Measurements from ENCODE around the gene LDLRAD3. TPM values are rescaled to one million over a fixed set of nuclear protein-coding genes. Genes with fewer than 3 reads are reported as not detected.

Gene LDLRAD3
- total and polyA plus RNA-seq, 12 donors, result 5.4 to 16.7 (median 10.2) TPM

DNA sequence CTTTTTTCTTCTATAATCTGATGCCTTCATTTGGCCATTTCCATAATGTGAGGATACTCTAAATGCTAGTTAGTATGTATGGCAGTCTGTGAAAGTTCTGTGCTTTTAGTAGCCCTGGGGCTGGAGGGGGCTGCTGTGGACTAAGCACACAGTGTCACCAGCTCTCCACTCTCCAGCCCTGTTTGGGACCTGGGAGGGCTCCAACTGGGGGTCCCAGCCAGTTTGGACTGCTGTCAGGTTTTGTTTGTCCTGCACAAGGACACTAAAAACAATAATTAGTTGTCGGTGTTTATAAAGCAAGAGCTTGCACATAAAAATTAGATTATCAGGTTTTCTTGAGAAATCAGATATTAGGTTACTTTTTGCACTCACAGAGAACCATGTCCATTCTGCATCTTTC, 103.1 kb downstream of the LDLRAD3 start:
- Histone ChIP-seq H3K4me1 (replicated peaks in 1 of 2) (no peaks in the 10 kb centered on the region), H3K36me3 (replicated peaks in 1 of 2) (no peaks in the 10 kb centered on the region), H3K9me3 (replicated peaks in 1 of 3) (no peaks in the 10 kb centered on the region), H3K27me3 (no peaks in the 10 kb centered on the region), H3K27ac (no peak overlapping the region), H3K4me3 (no peak overlapping the region)
- intact Hi-C loops (cut with DNase I), result loop anchor here in 1 of 2 donors (5.0 kb wide), 1 partner anchor 215 kb away; no protein-coding TSS in a partner anchor
- 46 to 88% (median 65%) methylated on average over 1 of the region's 1 CpG for WGBS, 4 donors
- DNase-seq, result no peak
- TF ChIP-seq POLR2A (IDR thresholded peaks at IDR 0.05), result no peak
- TF ChIP-seq, protein P1, sequence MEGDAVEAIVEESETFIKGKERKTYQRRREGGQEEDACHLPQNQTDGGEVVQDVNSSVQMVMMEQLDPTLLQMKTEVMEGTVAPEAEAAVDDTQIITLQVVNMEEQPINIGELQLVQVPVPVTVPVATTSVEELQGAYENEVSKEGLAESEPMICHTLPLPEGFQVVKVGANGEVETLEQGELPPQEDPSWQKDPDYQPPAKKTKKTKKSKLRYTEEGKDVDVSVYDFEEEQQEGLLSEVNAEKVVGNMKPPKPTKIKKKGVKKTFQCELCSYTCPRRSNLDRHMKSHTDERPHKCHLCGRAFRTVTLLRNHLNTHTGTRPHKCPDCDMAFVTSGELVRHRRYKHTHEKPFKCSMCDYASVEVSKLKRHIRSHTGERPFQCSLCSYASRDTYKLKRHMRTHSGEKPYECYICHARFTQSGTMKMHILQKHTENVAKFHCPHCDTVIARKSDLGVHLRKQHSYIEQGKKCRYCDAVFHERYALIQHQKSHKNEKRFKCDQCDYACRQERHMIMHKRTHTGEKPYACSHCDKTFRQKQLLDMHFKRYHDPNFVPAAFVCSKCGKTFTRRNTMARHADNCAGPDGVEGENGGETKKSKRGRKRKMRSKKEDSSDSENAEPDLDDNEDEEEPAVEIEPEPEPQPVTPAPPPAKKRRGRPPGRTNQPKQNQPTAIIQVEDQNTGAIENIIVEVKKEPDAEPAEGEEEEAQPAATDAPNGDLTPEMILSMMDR (IDR thresholded peaks at IDR 0.05), result no peak

DNA sequence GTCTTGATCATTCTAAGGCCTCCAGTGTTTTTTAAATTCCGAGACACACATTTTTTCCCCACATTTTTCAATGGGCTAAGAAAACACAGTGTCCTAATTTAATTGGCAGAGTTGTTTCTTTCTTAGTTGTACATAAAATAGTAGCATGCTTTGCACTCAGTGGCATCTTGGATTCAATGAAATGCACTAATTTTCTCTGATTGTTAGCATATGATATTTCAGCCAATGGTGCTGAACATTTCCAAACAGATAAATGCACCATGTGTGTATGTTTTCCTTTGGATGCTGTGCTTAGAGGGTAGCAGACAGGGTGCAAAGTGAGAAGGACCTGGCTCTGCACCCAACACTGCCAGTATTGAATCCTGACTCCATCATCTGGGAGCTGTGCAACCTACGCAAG, 103.5 kb downstream of the LDLRAD3 start:
- H3K4me3 ChIP-seq, result no peak overlapping the region
- 88 to 93% (median 92%) methylated on average over 2 of the region's 2 CpGs for WGBS, 4 donors

DNA sequence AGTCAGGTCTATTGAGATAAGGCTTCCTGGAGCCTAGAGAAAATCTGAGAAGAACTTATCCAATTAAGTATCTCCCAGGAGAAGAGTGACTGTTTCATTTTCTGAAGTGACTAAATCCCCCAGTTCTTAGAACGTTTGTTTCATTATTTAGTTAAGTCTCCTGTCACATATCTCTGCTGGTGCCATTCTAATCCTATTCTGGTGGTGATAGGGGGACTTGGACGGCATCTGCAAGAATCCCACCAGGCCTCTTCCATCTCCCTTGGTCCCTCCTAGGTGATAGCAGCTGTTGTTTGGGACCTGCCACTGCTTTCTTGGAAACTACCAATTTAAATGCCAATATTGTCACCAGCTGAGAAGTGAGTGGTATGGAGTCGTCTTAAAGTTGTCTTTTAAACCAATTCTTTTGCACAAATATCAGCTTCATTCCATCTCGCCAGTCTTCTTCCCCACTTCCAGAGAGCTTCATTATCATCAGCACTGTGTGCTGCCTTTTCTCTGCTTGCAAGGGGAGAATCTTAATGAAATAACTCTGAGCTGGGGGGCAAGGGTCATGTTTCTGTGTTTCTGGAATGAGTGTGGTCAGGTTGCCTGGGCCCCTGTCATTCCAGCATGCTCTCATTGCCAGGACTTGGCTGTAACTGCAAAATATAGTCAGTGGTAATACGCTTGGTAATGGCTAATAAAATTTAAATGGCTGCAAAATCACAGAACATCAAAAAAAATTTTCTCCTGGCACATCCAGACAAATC, 104.8 kb downstream of the LDLRAD3 start:
- no peaks in the 10 kb centered on the region for H3K4me1 ChIP-seq (replicated peaks in 1 of 2)
- no peaks in the 10 kb centered on the region for H3K9me3 ChIP-seq (replicated peaks in 1 of 3)
- intact Hi-C loops (cut with DNase I), result loop anchor here in 1 of 2 donors (5.0 kb wide), 1 partner anchor 214 kb away; no protein-coding TSS in a partner anchor
- no peaks in the 10 kb centered on the region for H3K36me3 ChIP-seq (replicated peaks in 1 of 2)
- no peak for TF ChIP-seq POLR2A (IDR thresholded peaks at IDR 0.05)
- TF ChIP-seq, protein P1 (IDR thresholded peaks at IDR 0.05), result no peak
- no peak overlapping the region for H3K27ac ChIP-seq
- H3K27me3 ChIP-seq, result no peaks in the 10 kb centered on the region
- DNase-seq, result no peak
- H3K4me3 ChIP-seq, result no peak overlapping the region
- WGBS, 4 donors, result 85 to 94% (median 88%) methylated on average over 5 of the region's 5 CpGs

More for the DNA sequence above, 103.5 kb downstream of the LDLRAD3 start:
- no peaks in the 10 kb centered on the region for H3K4me1 ChIP-seq (replicated peaks in 1 of 2)
- intact Hi-C loops (cut with DNase I), result loop anchor here in 1 of 2 donors (5.0 kb wide), 1 partner anchor 215 kb away; no protein-coding TSS in a partner anchor
- H3K36me3 ChIP-seq (replicated peaks in 1 of 2), result no peaks in the 10 kb centered on the region
- H3K9me3 ChIP-seq (replicated peaks in 1 of 3), result no peaks in the 10 kb centered on the region
- no peak overlapping the region for H3K27ac ChIP-seq
- H3K27me3 ChIP-seq, result no peaks in the 10 kb centered on the region
- no peak for DNase-seq
- TF ChIP-seq, protein P1 (IDR thresholded peaks at IDR 0.05), result no peak
- no peak for TF ChIP-seq POLR2A (IDR thresholded peaks at IDR 0.05)

DNA sequence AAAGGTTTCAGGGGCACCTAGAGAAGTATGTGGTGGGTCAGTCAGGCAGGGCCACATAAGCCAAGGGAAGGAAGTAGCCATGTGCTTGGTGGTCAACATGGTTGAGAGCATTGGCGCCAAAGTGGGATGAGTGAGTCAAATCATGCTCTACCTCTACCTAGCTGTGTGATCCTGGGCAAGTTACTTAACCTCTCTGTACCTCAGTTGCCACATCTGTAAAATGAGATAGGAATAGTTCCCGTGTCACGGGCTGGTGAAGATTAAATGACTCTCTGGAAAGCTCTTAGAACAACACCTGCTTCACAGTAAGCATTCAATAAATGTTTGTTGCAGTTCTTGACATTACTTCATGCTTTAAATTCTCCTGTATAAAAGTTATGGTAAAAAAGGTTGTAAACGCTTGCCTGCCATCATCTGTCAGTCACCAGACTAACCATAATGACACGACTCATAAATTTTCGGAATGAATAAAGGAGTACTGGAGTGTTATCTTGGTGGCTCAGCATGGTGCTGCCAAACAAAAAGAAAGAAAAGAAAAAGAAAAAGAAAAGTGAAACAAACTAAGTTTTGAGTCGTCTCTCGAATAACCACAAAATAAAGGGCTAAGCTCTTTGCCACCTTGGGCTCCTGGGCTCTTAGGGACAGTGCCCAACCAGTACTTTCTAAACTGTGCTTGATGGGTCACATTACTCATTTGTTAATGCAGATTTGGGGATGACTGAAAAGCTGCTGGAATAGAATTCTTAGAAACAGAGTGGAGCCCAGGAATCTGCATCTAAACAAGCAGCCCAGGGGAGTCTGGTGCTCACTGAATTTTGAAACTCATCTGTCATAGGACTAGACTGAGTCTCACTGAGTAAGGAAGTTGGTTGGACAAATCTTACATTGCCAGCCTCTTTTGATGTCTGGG, 107.6 kb downstream of the LDLRAD3 start:
- WGBS, 4 donors, result 88 to 92% (median 88%) methylated on average over 8 of the region's 8 CpGs
- Histone ChIP-seq H3K27me3 (no peaks in the 10 kb centered on the region), H3K4me1 (replicated peaks in 1 of 2) (peaks cover 0 to 3% of the 10 kb centered on the region in 2 donors), H3K27ac (no peak overlapping the region), H3K4me3 (no peak overlapping the region), H3K9me3 (replicated peaks in 1 of 3) (no peaks in the 10 kb centered on the region), H3K36me3 (replicated peaks in 1 of 2) (no peaks in the 10 kb centered on the region)
- no peak for TF ChIP-seq POLR2A (IDR thresholded peaks at IDR 0.05)
- TF ChIP-seq, protein P1 (IDR thresholded peaks at IDR 0.05), result no peak
- DNase-seq, result no peak
- intact Hi-C loops (cut with DNase I), result no loop called here

Measured in adrenal gland (tissue), 12 donors.